SJSA1 (cell line): ENCODE measurements around the gene GXYLT2. TPM values are rescaled to one million over a fixed set of nuclear protein-coding genes. Genes with fewer than 3 reads are reported as not detected.

Experiments used
- DNase-seq, 2 experiments: peaks; one replicate each; pipeline ENCODE4 v3.0.0-alpha.2; 2015 to 2020; ENCODE audit warnings: low spot score in 2 of 2, low read depth in 1 of 2
- H3K27ac ChIP-seq: fragments of 250-450 bp; sonication (Bioruptor Pico); 2 replicates; pipeline ENCODE4 v1.5.1; 2020; ENCODE audit warnings: mild to moderate bottlenecking, moderate library complexity
- H3K27me3 ChIP-seq: fragments of 250-450 bp; sonication (Bioruptor Pico); replicated peaks from 2 replicates; pipeline ENCODE4 v1.5.1; 2020; ENCODE audit warnings: mild to moderate bottlenecking, moderate library complexity
- H3K36me3 ChIP-seq: fragments of 250-450 bp; sonication (Bioruptor Pico); 2 replicates; pipeline ENCODE4 v1.5.1; 2020; ENCODE audit warnings: mild to moderate bottlenecking
- H3K4me1 ChIP-seq: fragments of 250-450 bp; sonication (Bioruptor Pico); replicated peaks from 2 replicates; pipeline ENCODE4 v1.6.1; 2021; ENCODE audit warnings: mild to moderate bottlenecking
- H3K4me3 ChIP-seq: fragments of 250-450 bp; sonication (Bioruptor Pico); 2 replicates; pipeline ENCODE4 v1.5.1; 2020; ENCODE audit warnings: mild to moderate bottlenecking
- H3K9me3 ChIP-seq: fragments of 250-450 bp; sonication (Bioruptor Pico); replicated peaks from 2 replicates; pipeline ENCODE4 v1.5.1; 2020; ENCODE audit warnings: mild to moderate bottlenecking
- total RNA-seq: library from RNA; depleted of rRNA; stranded (reverse); fragments of >200 nt; shearing (Covaris generic); gene quantifications from 2 replicates; pipeline ENCODE4 v1.2.3, GENCODE V29; 2014; rRNA removed

The GXYLT2 gene
- 13.3 and 18.2 TPM in 2 replicates for total RNA-seq

- peak; percentile 50 to 76 for DNase-seq
Measured at GRCh38 chr3:72887705-72888545, at the start of gene GXYLT2. Gene GXYLT2, plus strand, starts transcription at chr3:72888046. Its CDS starts 188 bp downstream, at chr3:72888234.

GRCh38 chr3:72839057-72839456, 48.8 kb upstream of the GXYLT2 start:
- peaks cover 37% of the 10 kb centered on the region for H3K36me3 ChIP-seq
- no peaks in the 10 kb centered on the region for H3K27me3 ChIP-seq
- no peaks in the 10 kb centered on the region for H3K4me1 ChIP-seq
- DNase-seq, result no peak
- H3K4me3 ChIP-seq, result no peak overlapping the region
- no peaks in the 10 kb centered on the region for H3K9me3 ChIP-seq
- no peak overlapping the region for H3K27ac ChIP-seq

More at GRCh38 chr3:72887705-72888545, at the start of gene GXYLT2:
- peak within 1 kb of the TSS; percentile 20 for H3K27ac ChIP-seq
- no peaks in the 10 kb centered on the region for H3K27me3 ChIP-seq
- H3K9me3 ChIP-seq, result no peaks in the 10 kb centered on the region
- H3K4me1 ChIP-seq, result peaks cover 58% of the 10 kb centered on the region
- no peaks in the 10 kb centered on the region for H3K36me3 ChIP-seq
- H3K4me3 ChIP-seq, result peak within 1 kb of the TSS; percentile 55

- no peak for DNase-seq
- no peak overlapping the region for H3K27ac ChIP-seq
- no peaks in the 10 kb centered on the region for H3K9me3 ChIP-seq
- peaks cover 6% of the 10 kb centered on the region; the same call in 1 of the 2 replicates for H3K4me1 ChIP-seq
- no peak overlapping the region for H3K4me3 ChIP-seq
- no peaks in the 10 kb centered on the region for H3K27me3 ChIP-seq
- H3K36me3 ChIP-seq, result peaks cover 18% of the 10 kb centered on the region
Measured at GRCh38 chr3:72844436-72844993, 43.3 kb upstream of the GXYLT2 start.

- no peak overlapping the region for H3K4me3 ChIP-seq
- no peak overlapping the region for H3K27ac ChIP-seq
- no peaks in the 10 kb centered on the region for H3K27me3 ChIP-seq
- H3K9me3 ChIP-seq, result no peaks in the 10 kb centered on the region
- DNase-seq, result no peak
- H3K4me1 ChIP-seq, result peaks cover 6% of the 10 kb centered on the region; the same call in 1 of the 2 replicates
- peaks cover 9% of the 10 kb centered on the region for H3K36me3 ChIP-seq
Measured at GRCh38 chr3:72846166-72846565, 41.7 kb upstream of the GXYLT2 start.

- Histone ChIP-seq H3K36me3 (peaks cover 3% of the 10 kb centered on the region; the same call in 1 of the 2 replicates), H3K4me3 (peak overlapping the region; percentile 68), H3K4me1 (peaks cover 6% of the 10 kb centered on the region; the same call in 1 of the 2 replicates), H3K27ac (no peak overlapping the region), H3K9me3 (no peaks in the 10 kb centered on the region), H3K27me3 (no peaks in the 10 kb centered on the region)
- no peak for DNase-seq
Measured at GRCh38 chr3:72847282-72847681, 40.6 kb upstream of the GXYLT2 start.

GRCh38 chr3:72847751-72848702, 39.8 kb upstream of the GXYLT2 start, which contains the start of gene SHQ1:
Gene SHQ1, minus strand, starts transcription at chr3:72848445. Its CDS starts 105 bp downstream, at chr3:72848340.
- Histone ChIP-seq H3K4me1 (peaks cover 6% of the 10 kb centered on the region; the same call in 1 of the 2 replicates), H3K9me3 (no peaks in the 10 kb centered on the region), H3K27me3 (no peaks in the 10 kb centered on the region), H3K36me3 (peaks cover 3% of the 10 kb centered on the region; the same call in 1 of the 2 replicates), H3K27ac (no peak within 1 kb of the TSS; the same call in 1 of the 2 replicates), H3K4me3 (peak within 1 kb of the TSS; percentile 68)
- peak; percentile 89 to 93 for DNase-seq

- H3K4me1 ChIP-seq, result peaks cover 6% of the 10 kb centered on the region; the same call in 1 of the 2 replicates
- no peaks in the 10 kb centered on the region for H3K9me3 ChIP-seq
- H3K36me3 ChIP-seq, result no peaks in the 10 kb centered on the region; the same call in 1 of the 2 replicates
- no peaks in the 10 kb centered on the region for H3K27me3 ChIP-seq
- no peak overlapping the region for H3K27ac ChIP-seq
- peak overlapping the region; percentile 68 for H3K4me3 ChIP-seq
- DNase-seq, result no peak
Measured at GRCh38 chr3:72848703-72849081, 39.2 kb upstream of the GXYLT2 start.

GRCh38 chr3:72855001-72855400, 32.8 kb upstream of the GXYLT2 start:
- no peak for DNase-seq
- Histone ChIP-seq H3K36me3 (no peaks in the 10 kb centered on the region), H3K9me3 (no peaks in the 10 kb centered on the region), H3K27ac (no peak overlapping the region), H3K4me3 (no peak overlapping the region), H3K27me3 (no peaks in the 10 kb centered on the region), H3K4me1 (no peaks in the 10 kb centered on the region)

GRCh38 chr3:72860053-72860452, 27.8 kb upstream of the GXYLT2 start:
- Histone ChIP-seq H3K27ac (no peak overlapping the region), H3K9me3 (no peaks in the 10 kb centered on the region), H3K4me3 (no peak overlapping the region), H3K36me3 (no peaks in the 10 kb centered on the region), H3K27me3 (no peaks in the 10 kb centered on the region), H3K4me1 (no peaks in the 10 kb centered on the region)
- no peak for DNase-seq

GRCh38 chr3:72860846-72861245, 27.0 kb upstream of the GXYLT2 start:
- DNase-seq, result no peak
- Histone ChIP-seq H3K27me3 (no peaks in the 10 kb centered on the region), H3K4me1 (no peaks in the 10 kb centered on the region), H3K9me3 (no peaks in the 10 kb centered on the region), H3K36me3 (no peaks in the 10 kb centered on the region), H3K4me3 (no peak overlapping the region), H3K27ac (no peak overlapping the region)

GRCh38 chr3:72862314-72863090, 25.3 kb upstream of the GXYLT2 start:
- no peak for DNase-seq
- Histone ChIP-seq H3K27me3 (no peaks in the 10 kb centered on the region), H3K27ac (no peak overlapping the region), H3K36me3 (no peaks in the 10 kb centered on the region), H3K4me1 (no peaks in the 10 kb centered on the region), H3K9me3 (no peaks in the 10 kb centered on the region), H3K4me3 (no peak overlapping the region)

- Histone ChIP-seq H3K27me3 (no peaks in the 10 kb centered on the region), H3K4me3 (no peak overlapping the region), H3K27ac (no peak overlapping the region), H3K4me1 (no peaks in the 10 kb centered on the region), H3K36me3 (no peaks in the 10 kb centered on the region), H3K9me3 (no peaks in the 10 kb centered on the region)
- DNase-seq, result no peak
Measured at GRCh38 chr3:72872183-72872582, 15.7 kb upstream of the GXYLT2 start.

GRCh38 chr3:72887343-72887704, 522 bp upstream of the GXYLT2 start:
- no peak for DNase-seq
- no peaks in the 10 kb centered on the region for H3K36me3 ChIP-seq
- no peaks in the 10 kb centered on the region for H3K27me3 ChIP-seq
- H3K27ac ChIP-seq, result peak overlapping the region; percentile 20
- peaks cover 52% of the 10 kb centered on the region for H3K4me1 ChIP-seq
- H3K9me3 ChIP-seq, result no peaks in the 10 kb centered on the region
- peak overlapping the region; percentile 55 for H3K4me3 ChIP-seq
